Measurements from ENCODE around the gene APLP2. TPM values are rescaled to one million over a fixed set of nuclear protein-coding genes. Genes with fewer than 3 reads are reported as not detected.
"Not testable (repeated sequence)": the region's sequence is repeated elsewhere in the genome, so short reads cannot be mapped to it uniquely, and the experiment has no call there.

APLP2 gene
- total RNA-seq, 2 donors from 2014 or later, result 30.3 to 32.2 TPM

GRCh38 chr11:130076778-130077481, 7.2 kb downstream of the APLP2 start:
- no peaks in the 10 kb centered on the region for H3K36me3 Mint-ChIP-seq
- H3K27ac Mint-ChIP-seq, result no peak overlapping the region
- H3K9me3 Mint-ChIP-seq, result no peaks in the 10 kb centered on the region
- DNase-seq (ENCODE audit: low spot score in 2 of 2) (no peak), ATAC-seq (no peak)

- H3K9me3 Mint-ChIP-seq, result no peaks in the 10 kb centered on the region
- no peaks in the 10 kb centered on the region for H3K36me3 Mint-ChIP-seq
- DNase-seq (ENCODE audit: low spot score in 2 of 2), result no peak
- no peak for ATAC-seq
- H3K27ac Mint-ChIP-seq, result no peak overlapping the region
These were observed 8.0 kb downstream of the APLP2 start for GRCh38 chr11:130077671-130078070.

GRCh38 chr11:130078080-130078479, 8.4 kb downstream of the APLP2 start:
- no peak for ATAC-seq

GRCh38 chr11:130085671-130086290, 16.1 kb downstream of the APLP2 start:
- H3K36me3 Mint-ChIP-seq, result peaks cover 0 to 7% of the 10 kb centered on the region in 2 donors
- ATAC-seq (no peak), DNase-seq (ENCODE audit: low spot score in 2 of 2) (no peak)
- no peaks in the 10 kb centered on the region for H3K9me3 Mint-ChIP-seq
- H3K27ac Mint-ChIP-seq, result no peak overlapping the region

More at GRCh38 chr11:130078080-130078479, 8.4 kb downstream of the APLP2 start:
- Mint-ChIP-seq H3K36me3 (no peaks in the 10 kb centered on the region), H3K9me3 (no peaks in the 10 kb centered on the region), H3K27ac (no peak overlapping the region)
- no peak for DNase-seq (ENCODE audit: low spot score in 2 of 2)

GRCh38 chr11:130086669-130087068, 17.0 kb downstream of the APLP2 start:
- Mint-ChIP-seq H3K27ac (no peak overlapping the region), H3K36me3 (peaks cover 0 to 7% of the 10 kb centered on the region in 2 donors), H3K9me3 (no peaks in the 10 kb centered on the region)
- DNase-seq (ENCODE audit: low spot score in 2 of 2) (no peak), ATAC-seq (no peak)

GRCh38 chr11:130087294-130087926, 17.7 kb downstream of the APLP2 start:
- no peaks in the 10 kb centered on the region for H3K9me3 Mint-ChIP-seq
- DNase-seq (ENCODE audit: low spot score in 2 of 2) (no peak), ATAC-seq (no peak)
- H3K27ac Mint-ChIP-seq, result no peak overlapping the region
- H3K36me3 Mint-ChIP-seq, result peaks cover 0 to 7% of the 10 kb centered on the region in 2 donors

GRCh38 chr11:130088217-130088616, 18.5 kb downstream of the APLP2 start:
- Mint-ChIP-seq H3K27ac (no peak overlapping the region), H3K9me3 (no peaks in the 10 kb centered on the region), H3K36me3 (peaks cover 0 to 7% of the 10 kb centered on the region in 2 donors)
- DNase-seq (ENCODE audit: low spot score in 2 of 2) (no peak), ATAC-seq (no peak)

GRCh38 chr11:130088919-130089673, 19.4 kb downstream of the APLP2 start:
- DNase-seq (ENCODE audit: low spot score in 2 of 2) (no peak), ATAC-seq (no peak)
- Mint-ChIP-seq H3K9me3 (no peaks in the 10 kb centered on the region), H3K27ac (no peak overlapping the region), H3K36me3 (peaks cover 0 to 7% of the 10 kb centered on the region in 2 donors)

GRCh38 chr11:130089674-130090073, 20.0 kb downstream of the APLP2 start:
- DNase-seq (ENCODE audit: low spot score in 2 of 2) (no peak), ATAC-seq (no peak)
- Mint-ChIP-seq H3K27ac (no peak overlapping the region), H3K36me3 (peaks cover 0 to 3% of the 10 kb centered on the region in 2 donors), H3K9me3 (no peaks in the 10 kb centered on the region)

- H3K36me3 Mint-ChIP-seq; H3K27ac Mint-ChIP-seq; H3K9me3 Mint-ChIP-seq; DNase-seq (ENCODE audit: low spot score in 2 of 2); ATAC-seq: not testable (repeated sequence)
These were observed 20.8 kb downstream of the APLP2 start for GRCh38 chr11:130090517-130090916.

- not testable (repeated sequence) for ATAC-seq
These were observed 21.5 kb downstream of the APLP2 start for GRCh38 chr11:130091169-130091568.

GRCh38 chr11:130092661-130093060, 23.0 kb downstream of the APLP2 start:
- no peaks in the 10 kb centered on the region for H3K36me3 Mint-ChIP-seq
- ATAC-seq, result no peak
- no peak for DNase-seq (ENCODE audit: low spot score in 2 of 2)
- H3K9me3 Mint-ChIP-seq, result no peaks in the 10 kb centered on the region
- H3K27ac Mint-ChIP-seq, result no peak overlapping the region

More at GRCh38 chr11:130091169-130091568, 21.5 kb downstream of the APLP2 start:
- not testable (repeated sequence) for H3K9me3 Mint-ChIP-seq; H3K36me3 Mint-ChIP-seq; H3K27ac Mint-ChIP-seq; DNase-seq (ENCODE audit: low spot score in 2 of 2)

- Mint-ChIP-seq H3K27ac (no peak overlapping the region), H3K9me3 (no peaks in the 10 kb centered on the region), H3K36me3 (no peaks in the 10 kb centered on the region)
- DNase-seq (ENCODE audit: low spot score in 2 of 2) (no peak), ATAC-seq (no peak)
These were observed 24.9 kb downstream of the APLP2 start for GRCh38 chr11:130094614-130095013.

GRCh38 chr11:130095326-130095725, 25.6 kb downstream of the APLP2 start:
- no peak overlapping the region for H3K27ac Mint-ChIP-seq
- no peak for ATAC-seq

GRCh38 chr11:130096042-130096441, 26.3 kb downstream of the APLP2 start:
- DNase-seq (ENCODE audit: low spot score in 2 of 2) (no peak), ATAC-seq (no peak)
- Mint-ChIP-seq H3K36me3 (no peaks in the 10 kb centered on the region), H3K9me3 (no peaks in the 10 kb centered on the region), H3K27ac (no peak overlapping the region)

More at GRCh38 chr11:130095326-130095725, 25.6 kb downstream of the APLP2 start:
- no peaks in the 10 kb centered on the region for H3K9me3 Mint-ChIP-seq
- H3K36me3 Mint-ChIP-seq, result no peaks in the 10 kb centered on the region
- DNase-seq (ENCODE audit: low spot score in 2 of 2), result no peak

GRCh38 chr11:130096823-130097222, 27.1 kb downstream of the APLP2 start:
- ATAC-seq (no peak), DNase-seq (ENCODE audit: low spot score in 2 of 2) (no peak)
- no peaks in the 10 kb centered on the region for H3K9me3 Mint-ChIP-seq
- no peaks in the 10 kb centered on the region for H3K36me3 Mint-ChIP-seq
- H3K27ac Mint-ChIP-seq, result no peak overlapping the region

- Mint-ChIP-seq H3K9me3 (no peaks in the 10 kb centered on the region), H3K36me3 (no peaks in the 10 kb centered on the region), H3K27ac (no peak overlapping the region)
- ATAC-seq (no peak), DNase-seq (ENCODE audit: low spot score in 2 of 2) (no peak)
These were observed 27.6 kb downstream of the APLP2 start for GRCh38 chr11:130097285-130097684.

Data from activated naive CD4-positive, alpha-beta T cell treated with anti-CD3 and anti-CD28 coated beads, Interleukin-2, amount 50 U/mL, for 72 hours (primary cell).